Frontal cortex (tissue), 4 donors: ENCODE measurements around the gene CENPO. TPM values are rescaled to one million over a fixed set of nuclear protein-coding genes. Genes with fewer than 3 reads are reported as not detected.
A peak's percentile ranks its signal among the peaks of the same experiment; 100 is the strongest.
"Not testable (repeated sequence)": the region's sequence is repeated elsewhere in the genome, so short reads cannot be mapped to it uniquely, and the experiment has no call there.

Experiments
- DNase-seq, 2 donors: peaks; one replicate each; pipeline ENCODE4 v3.0.0; 2012; ENCODE audit warnings: low spot score in 2 of 2
- FAIRE-seq: peaks from 2 replicates; lab custom pipeline; 2012; peaks lifted over from hg19 to GRCh38; lab: Jason Lieb, UNC
- total RNA-seq: library from RNA; depleted of rRNA; stranded (reverse); fragments of >200 nt; gene quantifications from one replicate; pipeline ENCODE4 v1.2.3, GENCODE V29; 2014
- donor health status: control.
- donor health status: control.
- donor health status: control.

Gene CENPO
- total RNA-seq, 1 donor from 2014 or later, result 10.6 TPM

DNA sequence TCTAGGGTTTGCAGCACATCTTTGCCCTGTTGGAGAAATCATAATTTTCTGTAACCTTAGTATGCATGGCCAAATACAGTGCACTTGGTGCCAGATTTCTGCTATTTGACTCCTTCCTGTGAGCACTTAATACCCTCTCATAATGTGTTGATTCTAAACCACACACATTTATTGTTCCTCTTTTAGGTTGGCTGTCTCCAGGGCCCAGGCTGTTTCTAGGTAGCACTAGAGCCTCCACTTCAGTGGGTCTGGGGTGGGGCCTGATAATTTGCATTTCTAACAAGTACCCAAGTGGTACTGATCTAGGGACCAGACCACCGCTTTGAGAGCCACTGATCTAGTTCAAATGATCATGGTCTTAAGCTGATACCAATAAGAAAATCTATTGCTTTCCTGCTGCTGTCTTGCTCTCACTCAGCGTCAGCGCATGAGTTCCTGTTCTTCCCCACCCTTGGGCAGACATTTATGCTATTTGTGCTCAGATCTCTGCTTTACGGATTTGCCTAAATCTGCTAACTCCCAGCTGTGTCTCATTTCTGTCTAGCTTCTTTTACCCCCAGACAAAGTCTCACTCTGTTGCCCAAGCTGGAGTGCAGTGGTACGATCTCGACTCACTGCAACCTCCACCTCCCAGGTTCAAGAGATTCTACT lies 7.4 kb upstream of the CENPO start:
- no peak for FAIRE-seq
- DNase-seq, result no peak

DNA sequence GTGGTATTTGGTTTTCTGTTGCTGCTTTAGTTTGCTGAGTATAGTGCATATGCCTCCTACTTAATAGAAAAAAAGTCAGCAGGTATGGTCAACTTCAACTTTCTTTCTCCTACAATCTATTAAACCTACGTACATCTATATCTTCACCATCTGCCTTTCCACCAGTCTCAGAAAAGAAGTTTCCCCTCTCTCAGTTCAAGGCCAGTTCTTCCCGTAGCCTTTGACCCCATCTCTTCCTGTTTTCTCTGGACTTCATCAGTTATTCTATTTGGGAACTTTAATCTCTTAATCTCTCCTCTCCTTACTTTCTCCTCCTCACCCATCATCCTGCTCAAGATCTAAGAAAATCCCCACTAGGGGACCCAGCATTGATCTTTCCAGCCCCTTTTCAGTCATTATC lies 5.7 kb upstream of the CENPO start:
- DNase-seq, result no peak
- FAIRE-seq, result no peak

DNA sequence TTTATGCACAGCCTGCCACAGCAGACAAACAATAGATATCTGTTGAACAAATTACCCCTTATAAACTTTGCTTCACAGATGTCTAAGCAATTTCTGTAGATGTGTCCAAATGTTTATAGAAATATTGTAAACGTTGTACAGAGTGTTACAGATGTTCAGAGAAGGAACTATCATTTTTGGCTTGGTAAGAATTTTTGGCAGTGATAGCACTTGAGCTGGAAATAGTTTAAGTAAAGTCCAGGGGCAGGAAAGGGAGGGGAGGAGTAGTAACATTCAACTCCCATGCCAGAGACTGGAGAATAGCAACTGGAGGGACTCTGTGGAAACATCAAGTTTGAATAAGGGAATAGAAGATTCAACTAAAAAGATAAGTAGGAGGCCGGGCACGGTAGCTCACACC lies 4.4 kb upstream of the CENPO start:
- no peak for FAIRE-seq
- DNase-seq, result no peak

DNA sequence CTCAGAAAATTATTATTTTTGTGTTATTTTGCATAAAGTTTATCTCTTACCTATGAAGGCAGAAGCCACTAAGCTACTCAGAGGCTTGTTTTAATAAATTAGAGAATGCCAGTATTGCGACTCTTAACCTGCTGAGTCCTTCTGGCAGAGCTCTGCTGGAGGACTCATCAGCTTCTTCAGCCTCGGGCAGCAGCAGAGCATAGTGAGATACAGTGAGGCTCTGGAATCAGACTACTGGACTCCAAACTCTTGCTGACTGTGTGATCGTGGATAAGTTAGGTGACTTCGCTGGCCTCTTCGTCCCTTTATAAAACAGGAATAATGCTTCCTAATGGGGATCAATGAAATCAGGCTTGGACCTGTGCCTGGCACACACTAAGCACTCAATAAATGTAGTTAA lies 1.8 kb upstream of the CENPO start:
- no peak for FAIRE-seq
- no peak for DNase-seq

DNA sequence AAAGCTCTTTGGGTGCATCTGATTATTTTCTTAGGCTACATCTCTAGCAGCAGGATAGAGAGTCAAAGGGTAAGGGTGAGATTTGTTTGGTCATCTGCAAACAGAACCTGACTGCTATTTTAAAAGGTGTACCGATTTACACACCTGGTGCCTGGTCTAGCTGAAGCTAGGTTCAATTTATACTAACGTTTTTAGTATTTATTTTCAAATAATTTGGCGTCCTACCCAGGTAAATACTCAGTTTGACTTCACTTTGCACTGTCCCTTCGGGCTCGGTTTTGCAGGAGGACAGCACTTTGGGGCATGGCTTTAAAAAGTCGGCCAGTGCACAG lies 717 bp upstream of the CENPO start:
- no peak for FAIRE-seq
- no peak for DNase-seq

DNA sequence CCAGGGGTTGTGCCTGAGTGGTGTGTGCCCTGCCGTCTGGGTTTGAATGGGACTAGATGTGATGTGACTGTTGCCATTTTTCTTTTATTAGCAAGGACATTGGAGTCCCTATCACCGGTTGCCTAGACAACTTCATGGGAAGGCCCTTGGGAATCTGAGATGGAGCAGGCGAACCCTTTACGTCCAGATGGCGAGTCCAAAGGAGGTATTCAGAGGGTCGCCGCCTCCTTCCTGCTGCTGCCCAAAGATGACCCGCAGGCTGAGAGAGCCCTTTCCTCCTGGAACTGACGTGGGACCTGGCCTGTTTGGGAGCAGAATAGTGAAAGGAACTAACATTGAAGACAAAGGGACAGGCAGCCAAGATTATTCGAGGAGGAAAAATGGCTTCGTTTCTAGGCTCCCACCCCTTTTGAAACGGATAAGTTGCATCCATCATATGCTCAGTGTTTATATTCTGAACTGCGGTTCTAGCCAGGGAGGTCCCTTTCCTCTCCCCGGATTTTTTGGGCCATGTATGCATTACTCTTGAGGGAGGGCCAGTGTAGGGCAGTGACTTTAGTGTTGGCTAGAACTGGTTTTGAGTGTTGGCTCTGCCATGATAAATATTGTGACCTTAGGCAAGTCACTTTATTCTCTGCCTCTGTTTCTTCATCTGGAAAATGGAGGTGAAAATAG lies 673 bp downstream of the CENPO start:
- no peak for DNase-seq
- FAIRE-seq, result no peak

DNA sequence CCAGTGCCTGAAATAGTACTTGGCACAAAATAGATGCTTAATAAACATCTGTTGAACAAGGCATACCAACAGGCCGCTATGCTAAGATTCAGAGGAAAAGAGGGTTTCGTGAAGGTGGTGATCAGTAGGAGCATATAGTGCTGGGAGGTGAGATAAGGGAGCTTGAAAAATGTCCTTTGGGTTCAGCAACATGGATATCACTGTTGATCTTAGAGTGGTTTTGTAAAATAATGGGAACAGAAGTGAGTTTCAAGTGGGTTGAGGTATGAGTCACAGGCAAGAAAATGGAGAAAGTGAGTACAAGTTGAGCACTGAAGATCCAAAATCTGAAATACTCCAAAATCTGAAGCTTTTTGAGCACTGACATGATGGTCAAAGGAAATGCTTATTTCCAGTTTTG lies 4.4 kb downstream of the CENPO start:
- FAIRE-seq (no peak), DNase-seq (no peak)

DNA sequence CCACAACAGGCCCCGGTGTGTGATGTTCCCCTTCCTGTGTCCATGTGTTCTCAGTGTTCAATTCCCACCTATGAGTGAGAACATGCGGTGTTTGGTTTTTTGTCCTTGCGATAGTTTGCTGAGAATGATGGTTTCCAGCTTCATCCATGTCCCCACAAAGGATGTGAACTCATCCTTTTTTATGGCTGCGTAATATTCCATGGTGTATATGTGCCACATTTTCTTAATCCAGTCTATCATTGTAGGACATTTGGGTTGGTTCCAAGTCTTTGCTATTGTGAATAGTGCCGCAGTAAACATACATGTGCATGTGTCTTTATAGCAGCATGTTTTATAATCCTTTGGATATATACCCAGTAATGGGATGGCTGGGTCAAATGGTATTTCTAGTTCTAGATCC lies 7.3 kb downstream of the CENPO start:
- FAIRE-seq, DNase-seq: not testable (repeated sequence)

DNA sequence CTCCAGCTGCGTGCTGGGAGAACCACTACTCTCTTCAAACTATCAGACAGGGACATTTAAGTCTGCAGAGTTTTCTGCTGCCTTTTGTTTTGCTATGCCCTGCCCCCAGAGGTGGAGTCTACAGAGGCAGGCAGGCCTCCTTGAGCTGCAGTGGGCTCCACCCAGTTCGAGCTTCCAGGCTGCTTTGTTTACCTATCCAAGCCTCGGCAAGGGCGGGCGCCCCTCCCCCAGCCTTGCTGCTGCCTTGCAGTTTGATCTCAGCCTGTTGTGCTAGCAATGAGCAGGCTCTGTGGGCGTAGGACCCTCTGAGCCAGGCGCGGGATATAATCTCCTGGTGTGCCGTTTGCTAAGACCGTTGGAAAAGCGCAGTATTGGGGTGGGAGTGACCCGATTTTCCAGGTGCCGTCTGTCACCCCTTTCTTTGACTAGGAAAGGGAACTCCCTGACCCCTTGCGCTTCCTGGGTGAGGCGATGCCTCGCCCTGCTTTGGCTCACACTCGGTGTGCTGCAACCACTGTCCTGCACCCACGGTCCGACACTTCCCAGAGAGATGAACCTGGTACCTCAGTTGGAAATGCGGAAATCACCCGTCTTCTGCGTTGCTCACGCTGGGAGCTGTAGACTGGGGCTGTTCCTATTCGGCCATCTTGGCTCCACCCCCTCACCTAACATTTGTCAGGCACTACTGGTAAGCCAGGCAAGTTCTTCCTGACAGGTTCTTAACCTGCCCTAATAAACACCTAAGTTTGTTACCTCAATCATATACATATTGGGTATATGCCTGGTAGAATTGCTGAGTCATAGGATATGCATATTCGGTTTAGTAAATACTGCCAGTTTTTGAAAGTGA lies 12.8 kb downstream of the CENPO start:
- DNase-seq, FAIRE-seq: not testable (repeated sequence)

DNA sequence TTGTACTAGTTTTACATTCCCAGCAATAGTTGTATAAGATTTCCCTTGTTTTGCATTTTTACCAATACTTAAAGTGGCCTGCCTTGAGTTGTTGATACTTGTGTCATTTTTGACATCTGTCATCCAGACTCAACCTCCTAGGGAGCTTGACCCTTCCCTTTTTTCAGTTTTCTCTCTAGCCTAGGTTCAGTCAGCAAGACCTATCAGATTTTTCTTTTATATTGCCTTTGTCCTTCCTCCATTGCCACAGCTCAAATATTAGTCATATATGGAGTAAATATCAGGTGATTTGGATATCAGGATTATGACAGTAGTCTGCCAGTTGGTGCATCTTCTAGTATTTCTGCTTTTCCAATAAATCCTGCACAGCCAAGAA lies 13.4 kb downstream of the CENPO start:
- FAIRE-seq, result no peak
- DNase-seq, result no peak

DNA sequence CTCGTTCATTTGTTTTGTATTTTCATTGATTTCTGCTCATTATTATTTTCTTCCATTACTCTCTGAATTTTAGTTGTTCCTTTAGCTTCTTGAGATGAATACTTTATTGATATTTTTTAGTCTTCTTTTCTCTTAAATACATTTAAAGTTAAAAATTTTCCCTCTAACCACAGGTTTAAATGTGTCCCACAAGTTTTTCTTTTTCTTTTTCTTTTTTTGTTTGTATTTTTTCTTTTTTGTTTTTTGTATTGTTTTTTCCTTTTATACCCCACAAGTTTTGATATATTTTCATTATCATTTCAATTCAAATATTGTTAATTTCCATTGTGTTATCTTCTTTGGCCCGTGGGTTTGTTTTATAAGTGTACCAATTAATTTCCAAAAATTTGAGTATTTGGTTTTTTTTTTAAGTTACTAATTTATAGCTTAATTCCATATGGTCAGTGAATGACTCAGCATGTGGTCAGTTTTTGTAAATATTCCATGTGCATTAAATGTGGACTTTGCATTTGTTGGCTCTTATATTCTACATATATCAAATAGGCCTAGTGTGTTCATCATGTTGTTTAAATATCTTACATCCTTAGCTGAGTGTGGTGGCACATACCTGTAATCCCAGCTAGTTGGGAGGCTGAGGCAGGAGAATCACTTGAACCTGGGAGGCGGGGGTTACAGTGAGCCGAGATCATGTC lies 16.2 kb downstream of the CENPO start:
- no peak for DNase-seq
- FAIRE-seq, result peak; percentile 21

DNA sequence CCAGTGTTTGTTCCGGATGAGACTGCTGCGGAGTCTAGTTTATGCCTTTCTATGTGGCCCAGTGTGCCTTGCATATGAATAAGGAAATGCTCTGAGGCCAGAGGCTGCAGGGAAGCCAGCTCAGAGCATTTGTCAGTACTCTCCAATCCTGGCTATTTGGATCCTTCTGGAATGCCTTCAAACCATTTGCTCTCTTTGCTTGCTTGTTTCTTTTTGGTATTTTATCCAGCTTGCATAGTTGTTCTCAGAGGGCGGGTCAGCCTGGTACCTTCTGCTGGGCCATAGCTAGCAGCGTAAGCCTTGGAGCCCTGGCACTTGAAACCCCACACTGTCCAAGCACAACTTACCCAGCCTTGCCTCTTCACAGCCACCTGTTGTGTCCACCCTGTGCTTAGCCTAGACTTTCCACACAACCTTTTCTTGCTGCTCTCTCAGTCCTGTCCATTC lies 20.5 kb downstream of the CENPO start:
- no peak for DNase-seq
- no peak for FAIRE-seq

DNA sequence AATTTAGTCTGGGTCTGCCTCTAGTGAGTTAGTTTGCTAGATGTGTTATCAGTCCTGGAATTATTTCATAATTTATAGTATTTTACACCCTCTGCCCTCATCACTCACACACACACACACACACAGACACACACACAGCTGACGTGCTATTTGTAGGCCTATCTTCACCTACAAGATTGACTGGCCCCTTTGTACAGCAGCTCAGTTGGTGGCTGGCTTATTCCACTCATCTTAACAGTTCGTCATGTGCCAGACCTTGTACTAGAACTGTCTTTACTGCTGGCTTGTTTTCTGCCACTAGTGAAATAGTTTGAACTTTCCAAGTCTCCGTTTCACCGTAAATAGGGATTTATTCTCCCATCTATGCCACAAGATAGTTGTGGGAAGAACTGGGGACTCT lies 21.3 kb downstream of the CENPO start:
- no peak for DNase-seq
- FAIRE-seq, result no peak

DNA sequence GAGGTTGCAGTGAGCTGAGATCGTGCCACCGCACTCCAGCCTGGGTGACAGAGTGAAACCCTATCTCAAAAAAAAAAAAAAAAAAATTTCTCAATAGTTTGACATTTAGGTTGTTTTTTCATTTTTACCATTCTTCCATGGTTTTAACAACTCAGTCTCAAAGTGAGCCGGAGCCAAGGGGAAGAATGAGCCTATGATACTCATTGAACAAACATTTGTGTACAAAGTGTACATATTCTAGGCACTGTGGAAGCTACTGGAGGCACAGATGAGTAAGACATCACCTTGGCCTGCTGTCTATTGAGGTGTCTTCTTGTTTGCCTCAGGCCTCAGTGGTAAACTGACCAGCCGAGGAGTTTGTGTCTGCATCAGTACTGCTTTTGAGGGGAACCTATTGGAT lies 21.9 kb downstream of the CENPO start:
- FAIRE-seq, result no peak
- no peak for DNase-seq

DNA sequence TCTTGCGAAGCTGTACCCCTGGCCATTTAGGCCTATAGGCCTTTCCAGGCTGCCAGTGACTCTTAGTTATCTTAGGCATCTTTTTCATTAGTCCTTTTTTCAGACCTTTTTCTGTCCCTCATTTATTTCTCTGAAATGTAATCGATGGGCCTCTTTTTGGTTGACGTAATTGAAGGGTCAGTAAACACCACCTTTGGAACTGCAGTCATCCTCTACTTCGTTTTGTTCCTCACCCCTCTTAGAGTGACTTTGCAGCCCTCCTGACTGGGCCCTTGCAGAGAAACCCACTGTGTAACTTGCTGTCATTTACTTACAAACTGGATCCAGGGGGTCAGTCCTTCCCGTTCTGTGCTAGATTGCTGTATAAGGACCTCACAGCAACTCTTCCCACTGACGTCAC lies 23.2 kb downstream of the CENPO start:
- DNase-seq, result no peak
- no peak for FAIRE-seq

DNA sequence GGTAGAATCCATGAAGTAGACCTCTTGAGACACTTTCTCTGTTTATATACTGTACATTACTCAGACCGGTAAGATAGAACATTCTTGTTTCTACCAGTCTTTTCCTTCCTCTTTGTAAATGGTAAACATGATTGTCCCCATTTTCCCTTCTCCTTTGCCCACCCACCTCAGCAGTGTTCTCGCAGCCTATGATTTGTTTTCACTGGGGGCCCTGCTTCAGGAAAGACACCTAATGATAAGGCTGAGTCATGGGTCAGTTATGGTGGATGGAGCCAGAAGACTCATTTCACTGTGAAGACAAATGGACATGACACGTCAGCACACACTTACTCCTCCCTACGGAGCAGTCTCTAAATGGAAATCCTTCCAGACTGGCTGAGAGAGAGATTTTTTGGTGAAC lies 23.7 kb downstream of the CENPO start:
- no peak for FAIRE-seq
- no peak for DNase-seq

DNA sequence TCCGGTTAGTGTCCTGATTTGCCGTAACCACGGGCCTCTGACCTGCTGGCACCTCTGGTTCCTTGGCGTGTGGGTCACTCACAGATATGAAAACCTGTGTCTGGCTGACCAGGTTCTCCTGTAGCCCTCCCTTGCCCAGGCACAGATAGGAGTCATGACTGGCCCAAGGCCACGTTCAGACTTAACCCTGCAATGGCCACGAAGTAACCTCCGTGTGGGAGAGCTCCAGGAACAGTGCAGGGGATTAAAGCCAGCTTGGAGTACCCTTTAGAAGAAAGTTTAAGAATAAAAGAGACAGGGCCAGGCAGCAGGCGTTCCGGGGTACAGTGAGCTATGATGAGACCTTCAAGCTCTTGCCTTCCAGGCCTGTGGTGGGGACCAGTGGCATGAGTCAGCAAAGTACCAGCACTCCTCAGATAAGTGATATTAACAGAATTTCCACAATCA lies 25.5 kb downstream of the CENPO start:
- no peak for DNase-seq
- FAIRE-seq, result no peak

DNA sequence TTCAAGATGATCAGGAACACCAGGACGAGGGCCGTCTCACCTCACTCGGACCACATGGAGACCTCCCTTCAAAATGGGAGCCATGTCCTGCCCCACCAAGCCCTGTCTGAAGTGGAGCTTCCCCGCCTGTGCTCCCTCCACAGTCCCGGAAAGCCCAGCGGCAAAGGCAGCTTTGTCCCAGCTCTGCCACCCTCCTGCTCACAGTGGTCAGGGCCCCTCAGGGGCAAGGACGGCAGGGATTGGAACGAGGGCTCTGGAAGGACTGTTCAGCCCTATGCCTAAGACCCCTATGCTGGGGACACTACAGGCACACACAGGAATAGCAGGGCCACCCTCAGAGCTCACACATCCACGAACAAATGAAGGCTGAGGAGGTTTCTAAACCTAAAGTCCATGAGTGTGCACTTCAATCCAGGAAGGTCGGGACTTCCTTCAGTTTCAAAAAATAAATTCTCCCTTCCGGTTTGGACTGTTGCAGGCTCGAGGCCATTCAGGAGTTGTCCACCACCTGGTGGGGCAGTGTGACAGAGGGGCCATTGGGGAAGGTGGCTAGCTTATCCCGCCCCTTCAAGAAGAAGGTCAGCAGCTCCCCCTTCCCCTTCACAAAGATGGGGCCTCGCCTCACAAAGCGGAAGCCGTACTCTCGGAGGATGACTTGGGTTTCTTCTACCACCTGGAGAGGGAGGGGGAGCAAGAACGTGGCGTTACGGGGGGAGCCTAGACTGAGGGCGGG lies 26.4 kb downstream of the CENPO start:
- FAIRE-seq (no peak), DNase-seq (no peak)

DNA sequence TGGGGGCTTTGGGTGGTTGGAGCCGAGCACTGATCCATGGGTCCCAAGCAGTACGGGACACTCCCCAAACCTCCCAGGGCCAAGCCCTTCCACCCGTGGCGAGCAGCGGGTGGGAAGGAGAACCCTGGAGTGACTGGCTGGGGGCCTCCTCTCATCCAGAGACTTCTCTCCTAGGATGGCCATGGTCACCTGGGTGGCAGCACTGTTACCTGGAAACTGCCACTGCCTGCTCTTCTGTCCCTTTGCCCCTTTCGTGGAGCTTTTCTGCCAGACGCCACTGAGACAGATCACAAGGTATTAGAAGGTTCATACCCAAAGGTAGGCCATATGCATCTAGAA lies 26.9 kb downstream of the CENPO start:
- DNase-seq (no peak), FAIRE-seq (no peak)
